ENCODE results near the gene CMTM2.
"Not testable (repeated sequence)": the region's sequence is repeated elsewhere in the genome, so short reads cannot be mapped to it uniquely, and the experiment has no call there.

CMTM2 gene

DNA sequence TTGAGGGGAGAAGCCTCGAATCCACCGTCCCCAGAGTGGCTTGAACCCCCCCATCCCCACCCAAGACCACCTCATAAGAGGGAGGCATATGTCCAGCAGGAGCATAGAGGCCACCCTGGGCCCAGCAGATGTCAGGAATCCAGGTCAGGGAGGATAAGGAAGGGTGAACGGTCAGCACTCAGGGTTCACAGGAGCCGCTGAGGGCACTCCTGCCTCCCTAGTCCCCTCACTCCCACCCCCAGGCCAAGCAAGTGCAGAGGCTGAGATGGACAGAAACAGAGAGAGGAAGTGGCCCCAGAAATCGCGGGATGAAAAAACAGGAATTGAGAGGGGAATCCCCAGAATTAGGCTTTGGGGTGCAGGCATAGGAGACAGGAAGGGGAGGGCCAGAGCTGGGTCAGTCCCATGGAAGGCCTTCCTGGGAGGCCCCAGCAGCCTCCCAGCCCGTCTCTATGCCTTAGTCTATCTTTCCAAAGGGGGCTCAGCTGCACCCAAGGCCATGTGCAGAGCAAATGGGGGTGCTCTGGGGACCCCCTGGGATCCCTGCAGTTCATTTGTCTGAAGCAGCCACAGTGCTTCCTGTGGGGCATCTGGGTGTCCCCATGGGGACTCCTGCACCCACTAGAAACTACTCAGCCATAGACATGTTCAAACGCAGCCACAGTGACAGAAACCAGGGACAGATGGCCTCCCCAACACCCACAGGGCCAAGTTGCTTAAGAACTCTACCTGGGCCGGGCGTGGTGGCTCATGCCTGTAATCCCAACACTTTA, 26.9 kb downstream of the CMTM2 start:
- DNase-seq (ENCODE audit: low read depth in 2 of 2) = no peak

DNA sequence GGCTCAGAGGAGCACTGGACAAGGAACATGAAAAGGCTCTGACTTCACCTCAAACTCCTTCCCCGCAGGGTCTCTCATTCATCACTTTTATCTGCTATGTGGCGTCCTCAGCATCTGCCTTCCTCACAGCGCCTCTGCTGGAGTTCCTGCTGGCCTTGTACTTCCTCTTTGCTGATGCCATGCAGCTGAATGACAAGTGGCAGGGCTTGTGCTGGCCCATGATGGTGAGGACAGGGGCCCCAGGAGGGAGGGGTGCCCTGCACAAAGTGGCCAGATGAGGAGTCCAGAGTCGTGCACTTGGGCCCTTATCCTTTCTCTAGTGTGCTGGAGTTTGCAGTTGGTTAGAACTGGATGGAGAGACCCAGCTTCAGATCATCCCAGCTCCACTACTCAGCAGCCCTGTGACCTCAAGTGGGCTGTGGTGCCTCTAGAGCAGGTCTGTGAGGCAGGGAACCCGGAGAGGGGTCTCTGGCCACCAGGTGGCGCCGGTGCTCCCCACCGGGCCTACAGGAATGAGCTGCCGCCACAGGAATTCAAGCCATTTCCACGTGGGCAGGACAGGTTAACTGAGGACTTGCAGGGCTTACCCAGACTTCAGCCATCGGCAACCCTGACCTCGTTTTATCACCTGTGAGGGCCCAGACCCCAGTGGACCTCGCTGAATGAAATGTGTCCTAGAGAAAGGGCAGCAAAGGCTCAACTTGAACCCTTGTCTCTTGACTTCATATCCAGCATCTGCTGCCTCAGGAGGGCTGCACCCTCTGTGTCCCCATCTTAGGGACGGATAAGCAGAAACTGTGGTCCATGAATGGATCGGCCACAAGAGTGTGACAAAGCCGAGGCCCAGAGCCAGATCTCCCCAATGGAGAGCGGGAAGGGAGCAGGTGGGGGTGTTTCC, 29.2 kb downstream of the CMTM2 start:
- peak; percentile 77 to 78 for DNase-seq (ENCODE audit: low read depth in 2 of 2)

DNA sequence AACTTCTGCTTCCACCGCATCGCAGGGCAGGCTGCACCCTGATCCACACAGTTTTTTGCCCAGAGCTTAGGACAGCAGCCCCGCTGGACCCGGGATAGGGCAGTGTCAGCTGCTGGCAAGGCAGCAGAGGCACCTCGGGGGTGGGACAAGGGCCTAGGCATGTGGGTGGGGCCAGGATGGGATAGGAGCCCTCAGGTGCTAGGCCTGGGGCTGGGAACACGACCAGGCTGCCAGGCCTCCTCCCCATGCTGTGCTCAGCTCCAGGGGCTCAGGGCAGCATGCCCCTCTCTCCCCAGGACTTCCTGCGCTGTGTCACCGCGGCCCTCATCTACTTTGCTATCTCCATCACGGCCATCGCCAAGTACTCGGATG, 29.9 kb downstream of the CMTM2 start:
- DNase-seq (ENCODE audit: low read depth in 2 of 2) = no peak

DNA sequence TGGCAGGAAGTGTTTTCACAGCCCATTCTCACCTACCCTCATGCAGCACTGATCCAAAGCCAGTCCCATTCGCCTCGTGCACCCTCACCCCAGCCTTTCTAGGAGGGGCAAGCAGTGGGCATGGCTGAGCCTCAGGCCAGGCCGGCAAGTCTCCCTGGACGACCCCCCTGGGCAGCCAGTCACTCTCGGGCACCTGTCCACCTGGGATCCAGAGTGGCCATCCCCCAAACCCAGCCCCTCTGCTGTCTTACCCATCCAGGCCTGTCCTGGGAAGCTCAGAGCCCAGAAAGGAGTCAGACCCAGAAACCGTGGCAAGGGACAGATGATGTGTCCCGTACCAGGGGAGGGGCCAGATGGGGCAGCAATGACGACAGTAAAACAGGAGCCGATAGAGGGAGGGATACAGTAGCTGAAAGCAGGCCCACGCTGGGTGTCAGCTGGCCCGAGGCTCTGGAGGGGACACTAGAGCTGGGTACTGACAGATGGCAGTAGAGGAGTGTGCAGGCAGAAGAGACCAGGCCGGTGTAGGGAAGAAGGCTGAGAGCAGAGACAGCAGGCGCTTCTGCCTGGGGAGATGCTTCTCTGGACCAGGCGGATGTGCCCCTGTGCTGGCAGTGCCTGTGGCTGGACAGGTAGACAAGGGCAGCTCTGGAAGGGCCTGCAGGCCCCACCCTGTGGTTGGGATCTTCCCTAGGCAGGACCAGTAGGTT, 31.0 kb downstream of the CMTM2 start:
- no peak for DNase-seq (ENCODE audit: low read depth in 2 of 2)

DNA sequence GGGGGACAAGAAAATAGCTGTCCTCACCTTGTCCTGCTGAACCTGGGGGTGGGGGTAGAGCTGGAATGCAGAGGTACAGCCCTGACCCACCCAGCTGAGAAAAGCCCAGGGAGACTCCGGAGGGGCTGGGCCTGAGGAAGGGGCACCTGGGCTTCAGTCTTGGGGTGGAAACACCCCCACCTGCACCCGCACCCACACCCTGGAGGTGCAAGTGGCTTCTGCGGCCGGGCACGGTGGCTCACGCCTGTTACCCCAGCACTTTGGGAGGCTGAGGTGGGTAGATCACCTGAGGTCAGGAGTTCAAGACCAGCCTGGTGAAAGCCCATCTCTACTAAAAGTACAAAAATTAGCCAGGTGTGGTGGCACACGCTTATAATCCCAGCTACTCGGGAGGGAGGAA, 32.6 kb downstream of the CMTM2 start:
- not testable (repeated sequence) for DNase-seq (ENCODE audit: low read depth in 2 of 2)

DNA sequence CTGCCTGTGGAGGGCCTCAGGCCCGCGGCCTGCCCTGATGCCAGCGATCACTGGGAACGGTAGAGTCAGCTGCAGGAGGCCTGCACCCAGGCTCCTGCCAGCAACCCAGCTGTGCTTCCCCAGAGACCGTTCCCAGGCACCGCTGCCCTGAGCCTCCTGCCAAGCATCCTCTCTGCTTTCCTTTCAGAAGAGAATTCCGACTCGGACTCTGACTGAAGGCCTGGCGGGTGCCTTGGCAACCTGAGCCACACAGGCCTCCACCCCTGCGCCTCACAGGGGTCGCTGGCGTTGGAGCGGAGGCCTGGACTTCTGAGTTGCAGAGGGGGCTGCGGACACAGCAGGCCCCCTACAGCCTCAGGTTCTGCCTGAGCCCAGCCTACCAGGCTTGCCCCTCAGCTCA, 33.2 kb downstream of the CMTM2 start:
- DNase-seq (ENCODE audit: low read depth in 2 of 2) = no peak

DNA sequence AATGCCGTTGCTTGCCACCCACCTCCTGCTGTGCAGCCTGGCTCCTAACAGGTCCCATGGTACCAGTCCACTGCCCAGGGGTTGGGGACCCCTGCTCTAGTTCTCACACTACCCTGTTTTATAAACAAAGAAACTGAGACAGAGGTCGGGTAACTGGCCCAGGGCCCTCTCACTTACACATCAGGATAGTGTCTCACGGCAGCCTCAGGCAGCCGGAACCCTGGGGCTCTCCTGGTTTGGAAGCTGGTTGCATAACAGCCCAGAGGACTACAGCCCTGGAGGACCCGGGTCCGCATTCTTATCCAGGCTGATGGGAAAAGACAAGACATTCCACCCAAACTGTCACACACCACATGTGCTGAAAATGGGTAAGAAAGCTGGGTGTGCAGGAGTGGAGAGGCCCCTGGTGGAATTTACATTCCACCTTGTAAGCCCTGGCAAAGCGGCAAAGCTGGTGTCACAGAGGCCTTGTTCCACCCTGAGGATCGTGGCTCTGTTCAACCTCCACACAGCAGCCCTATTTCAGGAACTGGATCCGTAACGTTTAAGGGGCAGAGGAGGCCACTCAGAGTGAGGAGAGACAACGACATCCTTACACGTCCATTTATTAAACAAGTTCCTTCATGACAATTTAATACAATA, 35.0 kb downstream of the CMTM2 start:
- no peak for DNase-seq (ENCODE audit: low read depth in 2 of 2)

DNA sequence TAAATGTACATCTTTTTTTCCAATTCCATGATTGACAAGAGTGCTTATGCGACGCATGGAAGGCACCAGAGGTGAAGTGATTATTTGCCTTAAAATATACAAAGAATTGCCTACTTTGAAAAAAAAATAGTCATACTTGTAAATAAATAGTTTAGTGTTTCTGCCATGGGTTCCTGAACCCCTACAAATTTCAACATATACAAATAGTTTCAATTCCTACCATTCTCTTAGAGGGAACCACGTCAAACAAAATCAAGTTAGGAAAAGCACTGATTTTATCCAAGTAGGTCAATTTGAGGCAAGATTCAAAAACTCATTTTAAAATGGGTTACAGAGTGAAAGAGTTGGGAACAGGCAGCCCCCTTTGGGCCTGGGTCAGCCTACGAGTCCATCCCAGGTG, 36.9 kb downstream of the CMTM2 start:
- no peak for DNase-seq (ENCODE audit: low read depth in 2 of 2)

DNA sequence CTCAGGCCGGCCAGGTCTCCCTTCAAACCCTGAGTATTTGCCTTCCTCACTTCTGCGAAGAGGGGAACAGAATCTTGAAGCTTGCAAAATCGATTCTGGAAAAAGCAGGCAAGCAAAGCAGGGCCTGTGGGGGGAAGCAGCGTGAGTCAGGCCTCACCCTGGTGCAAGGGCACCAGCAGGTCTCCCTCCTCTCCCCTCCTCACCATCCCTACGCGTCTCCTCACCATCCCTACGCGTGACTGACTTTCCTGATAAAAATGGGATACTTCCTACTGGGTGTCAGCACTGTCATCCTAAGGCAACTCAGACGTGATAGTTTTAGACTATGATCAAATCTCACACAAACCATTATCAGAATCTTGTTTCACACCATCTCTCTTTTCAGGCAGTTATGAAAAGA, 37.3 kb downstream of the CMTM2 start:
- DNase-seq (ENCODE audit: low read depth in 2 of 2) = no peak

DNA sequence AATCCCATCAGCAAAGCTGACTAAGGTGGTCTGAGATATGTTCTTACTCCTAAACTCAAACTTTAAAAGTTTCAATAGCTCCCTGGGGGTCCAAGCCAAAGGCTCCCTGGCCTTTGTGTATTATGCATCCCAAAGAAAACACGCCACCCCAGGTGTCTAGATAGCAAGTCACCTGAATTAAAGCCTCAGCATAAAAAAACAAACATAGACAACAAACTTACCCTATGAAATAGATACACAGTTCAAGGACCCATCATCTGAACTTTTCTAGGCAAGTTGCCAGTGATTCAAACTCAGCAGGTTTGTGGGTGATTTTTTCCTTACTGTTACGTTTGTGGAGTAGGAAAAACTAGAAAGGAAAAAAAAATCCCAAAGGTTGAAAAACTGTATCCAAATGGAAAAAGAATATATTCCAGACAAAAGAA, 37.8 kb downstream of the CMTM2 start:
- DNase-seq (ENCODE audit: low read depth in 2 of 2) = no peak

DNA sequence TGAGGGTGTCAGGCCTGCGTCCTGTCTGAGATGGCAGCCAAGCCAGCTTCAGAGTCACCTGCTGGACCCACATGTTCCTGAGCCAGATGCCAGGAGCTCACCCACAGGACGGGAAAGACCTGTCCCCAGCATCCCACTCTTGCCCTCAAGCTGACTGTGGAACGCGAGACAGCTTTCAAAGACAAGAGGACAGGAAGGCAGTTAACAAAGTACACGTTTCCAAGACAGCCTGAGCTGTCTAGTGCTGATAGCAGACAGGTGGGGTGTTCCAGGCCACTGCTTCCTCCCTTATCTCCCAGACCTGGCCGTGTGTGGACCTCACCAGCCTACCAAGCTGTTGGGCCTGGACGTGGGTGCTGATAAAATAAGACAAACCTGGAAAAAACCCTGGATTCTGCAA, 38.5 kb downstream of the CMTM2 start:
- no peak for DNase-seq (ENCODE audit: low read depth in 2 of 2)

DNA sequence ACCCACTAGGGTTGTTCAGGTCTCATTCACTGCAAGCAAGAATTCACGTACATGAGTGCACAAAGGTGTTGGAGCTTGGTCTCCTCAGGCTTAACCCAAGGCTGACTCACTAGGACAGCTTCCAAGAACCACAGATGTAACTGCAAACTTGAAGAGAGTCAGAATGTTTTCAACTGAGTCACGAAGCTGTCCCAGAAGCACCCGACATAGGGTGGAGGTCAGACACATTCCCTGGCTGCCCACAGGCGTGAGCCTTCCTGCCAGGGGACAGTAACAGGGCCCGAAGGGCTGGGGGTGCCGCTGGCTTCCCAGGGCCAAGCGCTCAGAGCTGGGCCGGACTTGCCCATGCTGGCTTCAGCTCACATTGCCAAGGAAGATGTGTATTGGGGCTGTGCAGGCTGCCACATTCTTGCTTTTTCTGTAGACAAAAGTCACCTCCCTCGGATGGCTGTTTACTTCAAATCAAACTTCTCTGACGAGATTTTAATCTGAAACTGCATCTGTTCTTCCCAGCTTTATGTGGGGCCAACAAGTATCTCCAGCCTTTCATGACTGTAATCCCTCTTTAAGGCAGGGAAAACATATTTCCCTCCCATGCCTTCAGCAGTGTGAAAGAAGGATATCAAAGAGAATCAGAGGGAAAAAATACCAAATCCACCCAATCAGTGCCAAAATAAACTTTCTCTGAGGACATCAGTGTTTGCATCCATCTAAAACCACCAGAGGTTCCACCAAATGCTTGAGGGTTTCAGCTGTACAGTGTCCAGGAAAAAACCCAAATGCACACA, 39.5 kb downstream of the CMTM2 start:
- DNase-seq (ENCODE audit: low read depth in 2 of 2) = no peak

DNA sequence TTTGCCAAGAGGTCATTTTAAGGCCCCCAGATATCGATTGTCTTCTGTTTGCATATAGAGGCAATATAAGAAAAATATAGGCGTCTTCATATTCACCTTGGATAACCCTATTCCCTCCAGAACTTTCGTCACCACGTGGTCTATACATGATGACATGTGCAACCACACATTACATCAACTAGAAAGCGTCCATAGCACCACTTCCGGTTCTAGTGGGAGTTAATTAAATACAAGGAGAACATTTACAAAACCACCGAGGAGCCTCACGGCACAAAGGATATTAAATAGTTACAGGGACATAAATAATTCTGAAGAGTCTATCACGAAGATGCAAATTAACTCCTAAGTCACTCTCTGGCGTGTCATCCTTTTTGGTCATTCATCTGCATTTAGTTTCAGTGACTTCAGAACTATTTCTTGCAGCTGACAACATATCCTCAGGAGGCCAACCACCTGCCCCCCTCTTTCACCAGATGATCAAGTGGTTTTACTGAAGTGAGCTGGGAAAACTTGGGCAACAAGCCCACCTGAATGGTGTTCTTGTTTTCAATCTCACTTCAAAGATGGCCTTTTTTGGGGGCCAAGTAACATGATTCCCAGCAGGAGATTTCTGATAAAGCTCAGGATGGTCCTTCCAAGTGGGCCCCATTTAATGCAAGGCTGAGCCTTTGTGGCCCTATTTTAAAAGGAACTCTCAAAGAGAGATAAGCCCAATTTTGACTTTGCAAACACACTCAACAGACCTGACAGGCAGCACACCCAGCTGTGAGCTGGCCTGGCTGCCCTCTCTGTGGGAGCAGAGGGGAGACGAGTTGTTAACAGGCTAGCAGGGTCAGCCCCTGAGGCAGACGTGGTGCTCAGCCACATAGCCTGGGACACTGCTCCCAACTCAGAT, 40.5 kb downstream of the CMTM2 start:
- no peak for DNase-seq (ENCODE audit: low read depth in 2 of 2)

DNA sequence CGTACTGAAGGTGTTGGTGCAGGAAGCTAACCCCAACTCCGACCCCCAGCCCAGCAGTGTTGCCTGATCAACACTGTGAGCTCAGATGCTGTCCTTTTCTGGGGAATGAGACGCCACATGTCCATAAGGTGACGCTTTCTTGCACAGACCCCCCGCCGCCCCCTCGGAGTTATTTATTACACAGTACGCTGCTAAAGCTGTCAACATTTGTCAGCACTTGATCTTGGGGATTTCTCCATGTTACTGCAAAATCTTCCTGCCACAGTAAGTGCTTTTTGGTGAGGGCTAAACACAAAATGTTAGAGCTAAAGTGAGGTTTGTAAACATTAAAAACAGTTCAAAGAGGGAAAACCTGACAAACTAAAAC, 41.1 kb downstream of the CMTM2 start:
- DNase-seq (ENCODE audit: low read depth in 2 of 2) = no peak

DNA sequence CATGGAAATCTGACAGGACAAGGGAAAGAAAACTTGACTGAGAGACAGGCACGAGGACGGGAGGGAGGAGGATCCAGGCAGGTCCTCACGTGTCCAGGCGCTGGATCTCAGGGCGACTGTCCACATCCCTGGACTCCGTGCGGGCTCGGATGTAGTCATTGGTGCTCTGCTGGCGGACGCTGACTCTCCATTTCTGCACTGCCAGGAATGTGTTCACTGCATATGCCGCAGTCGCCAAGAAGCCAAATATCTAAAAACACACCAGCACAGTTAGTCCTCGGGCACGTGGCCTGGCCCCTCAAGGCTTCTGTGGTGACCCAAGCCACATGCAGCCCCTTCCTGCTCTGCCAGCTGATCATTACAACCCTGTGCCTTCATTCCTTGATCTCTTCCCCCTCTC, 42.7 kb downstream of the CMTM2 start:
- DNase-seq (ENCODE audit: low read depth in 2 of 2) = no peak

DNA sequence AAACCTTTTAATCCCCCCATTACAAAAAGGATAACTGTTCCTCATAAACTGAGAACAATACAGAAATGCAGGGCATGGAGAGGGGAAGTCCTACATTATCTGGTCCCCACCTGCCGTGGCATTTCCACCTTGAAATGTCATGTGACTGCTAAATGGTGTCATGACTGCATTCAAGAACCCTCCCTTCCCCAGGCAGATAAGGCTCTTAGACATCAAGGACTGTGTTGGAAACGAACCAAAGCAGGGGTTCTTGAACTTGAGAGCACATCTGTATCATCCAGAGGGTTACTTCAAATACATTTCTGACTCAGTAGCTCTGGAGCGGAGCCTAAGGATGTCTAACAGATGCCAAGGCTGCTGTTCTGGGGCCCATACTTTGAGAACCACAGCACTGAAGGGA, 43.6 kb downstream of the CMTM2 start:
- no peak for DNase-seq (ENCODE audit: low read depth in 2 of 2)

DNA sequence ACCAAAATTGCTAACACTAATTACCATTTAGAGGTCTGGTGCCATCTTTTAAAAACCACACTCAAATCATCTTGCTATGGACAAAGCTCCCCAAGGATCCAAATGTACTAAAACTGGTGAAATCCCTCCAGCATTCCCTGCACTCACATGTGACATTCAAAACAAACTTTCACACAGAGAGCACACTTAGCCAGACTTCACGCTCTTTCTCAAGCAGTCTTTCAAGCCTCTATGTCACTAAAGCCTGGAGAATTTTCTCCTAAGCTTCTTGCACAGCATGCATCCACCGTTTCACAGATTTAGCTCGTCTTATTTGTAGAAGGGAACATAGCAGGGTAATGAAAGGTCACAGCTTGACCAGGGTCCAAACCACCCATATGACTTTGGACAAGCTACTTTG, 44.5 kb downstream of the CMTM2 start:
- DNase-seq (ENCODE audit: low read depth in 2 of 2) = no peak

DNA sequence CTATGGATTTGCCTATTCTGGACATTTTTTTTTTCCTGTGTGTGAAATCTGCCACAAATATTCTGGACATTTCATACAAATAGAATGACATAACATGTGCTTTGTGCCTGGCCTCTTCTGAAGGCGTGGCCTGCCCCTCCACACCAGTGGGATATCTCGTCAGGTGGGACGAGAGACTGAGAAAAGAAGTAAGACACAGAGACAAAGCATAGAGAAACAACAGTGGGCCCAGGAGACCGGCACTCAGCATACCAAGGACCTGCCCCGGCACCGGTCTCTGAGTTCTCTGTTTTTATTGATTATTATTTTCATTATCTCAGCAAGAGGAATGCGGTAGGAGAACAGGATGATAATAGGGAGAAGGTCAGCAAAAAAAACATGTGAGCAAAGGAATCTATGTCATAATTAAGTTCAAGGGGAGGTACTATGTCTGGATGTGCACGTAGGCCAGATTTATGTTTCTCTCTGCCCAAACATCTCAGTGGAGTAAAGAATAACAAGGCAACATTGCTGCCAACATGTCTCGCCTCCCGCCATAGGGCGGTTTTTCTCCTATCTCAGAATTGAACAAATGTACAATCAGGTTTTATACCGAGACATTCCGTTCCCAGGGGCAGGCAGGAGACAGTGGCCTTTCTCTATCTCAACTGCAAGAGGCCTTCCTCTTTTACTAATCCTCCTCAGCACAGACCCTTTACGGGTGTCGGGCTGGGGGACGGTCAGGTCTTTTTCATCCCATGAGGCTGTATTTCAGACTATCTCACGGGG, 48.5 kb downstream of the CMTM2 start:
- not testable (repeated sequence) for DNase-seq (ENCODE audit: low read depth in 2 of 2)

DNA sequence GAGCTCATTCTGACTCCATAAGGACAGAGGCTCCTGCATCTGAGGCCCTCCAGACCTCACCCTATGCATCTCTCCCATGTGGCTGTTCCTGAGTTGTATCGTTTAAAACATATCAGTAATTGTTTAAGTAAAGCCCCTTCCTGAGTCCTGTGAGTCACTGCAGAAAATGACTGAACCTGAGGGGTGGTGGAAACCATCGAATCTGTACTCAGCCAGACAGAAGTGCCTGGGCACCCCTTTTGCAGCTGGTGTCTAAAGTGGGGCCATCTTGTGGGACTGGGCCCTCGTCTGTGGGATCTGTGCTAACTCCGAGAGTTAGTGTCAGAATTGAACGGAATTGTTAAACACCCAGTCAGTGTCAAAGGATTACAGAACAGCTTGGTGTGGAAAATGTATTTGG, 50.6 kb downstream of the CMTM2 start:
- DNase-seq (ENCODE audit: low read depth in 2 of 2) = no peak
